MM.1S (cell line): ENCODE data around the gene DNAH8.
A peak's percentile ranks its signal among the peaks of the same experiment; 100 is the strongest.

Experiments
- DNase-seq: peaks from one replicate; pipeline ENCODE4 v3.0.0-alpha.2; 2015
- H2AFZ ChIP-seq: fragments of 300-600 bp; sonication (generic); 2 replicates; pipeline ENCODE4 v1.6.0; 2016; ENCODE audit warnings: antibody characterized with exemption, low read length
- H3F3A ChIP-seq: fragments of 300-600 bp; sonication (generic); 2 replicates; pipeline ENCODE4 v1.6.1; 2016; ENCODE audit warnings: mild to moderate bottlenecking, antibody characterized with exemption, low read length, moderate library complexity, mixed read lengths; ENCODE audit not compliant: insufficient read depth
- H3K27ac ChIP-seq: fragments of 300-600 bp; sonication (generic); 2 replicates; pipeline ENCODE4 v1.5.1; 2016; ENCODE audit warnings: mild to moderate bottlenecking, low read length
- H3K27me3 ChIP-seq: fragments of 300-600 bp; sonication (generic); replicated peaks from 2 replicates; pipeline ENCODE4 v1.6.0; 2016; ENCODE audit warnings: low read length; ENCODE audit not compliant: insufficient read depth
- H3K36me3 ChIP-seq: fragments of 300-600 bp; sonication (generic); replicated peaks from 2 replicates; pipeline ENCODE4 v1.6.1; 2016; ENCODE audit warnings: mild to moderate bottlenecking, low read length, mixed read lengths; ENCODE audit not compliant: insufficient read depth
- H3K4me1 ChIP-seq: fragments of 300-600 bp; sonication (generic); 2 replicates; pipeline ENCODE4 v1.6.1; 2016; ENCODE audit warnings: low read length, mixed read lengths
- H3K4me2 ChIP-seq: fragments of 300-600 bp; sonication (generic); 2 replicates; pipeline ENCODE4 v1.6.0; 2016; ENCODE audit warnings: low read depth, low read length
- H3K4me3 ChIP-seq: fragments of 300-600 bp; sonication (generic); 2 replicates; pipeline ENCODE4 v1.5.1; 2016; ENCODE audit warnings: low read length, mixed read lengths
- H3K79me2 ChIP-seq: fragments of 300-600 bp; sonication (generic); 2 replicates; pipeline ENCODE4 v1.6.1; 2016; ENCODE audit warnings: mixed run types, low read length, mixed read lengths
- H3K9ac ChIP-seq: fragments of 300-600 bp; sonication (generic); 2 replicates; pipeline ENCODE4 v1.6.1; 2016; ENCODE audit warnings: low read length, mixed read lengths
- H3K9me2 ChIP-seq: fragments of 300-600 bp; sonication (generic); replicated peaks from 2 replicates; pipeline ENCODE4 v1.6.1; 2016; ENCODE audit warnings: mild to moderate bottlenecking, low read length, mixed read lengths; ENCODE audit not compliant: insufficient read depth
- H3K9me3 ChIP-seq: fragments of 300-600 bp; sonication (generic); replicated peaks from 2 replicates; pipeline ENCODE4 v1.6.1; 2016; ENCODE audit warnings: mild to moderate bottlenecking, low read length, mixed read lengths; ENCODE audit not compliant: insufficient read depth
- H4K20me1 ChIP-seq: fragments of 300-600 bp; sonication (generic); 2 replicates; pipeline ENCODE4 v1.6.1; 2016; ENCODE audit warnings: mild to moderate bottlenecking, low read length, moderate library complexity, mixed read lengths; ENCODE audit not compliant: insufficient read depth
- CTCF ChIP-seq: fragments of 300-600 bp; sonication (generic); IDR thresholded peaks from 2 replicates; pipeline ENCODE4 v1.5.1; 2016; ENCODE audit warnings: antibody characterized with exemption, low read length, mixed read lengths
- EZH2 ChIP-seq: fragments of 300-600 bp; sonication (generic); optimal IDR thresholded peaks from 2 replicates; pipeline ENCODE3; 2017; ENCODE audit warnings: low read depth, mild to moderate bottlenecking, antibody characterized with exemption, low read length, mixed read lengths
- EZH2phosphoT487 ChIP-seq: fragments of 300-600 bp; sonication (generic); IDR thresholded peaks from 2 replicates; pipeline ENCODE4 v1.6.1; 2018; ENCODE audit warnings: antibody characterized with exemption, low read length

DNAH8 gene

GRCh38 chr6:38805692-38806091, 90.6 kb downstream of the DNAH8 start:
- Histone ChIP-seq H3K27ac (no peak overlapping the region), H3K27me3 (no peaks in the 10 kb centered on the region), H3K36me3 (no peaks in the 10 kb centered on the region), H4K20me1 (no peaks in the 10 kb centered on the region), H3K79me2 (no peaks in the 10 kb centered on the region), H3K4me2 (no peak overlapping the region), H3K4me3 (no peak overlapping the region), H3K9me2 (no peaks in the 10 kb centered on the region), H3K9me3 (no peaks in the 10 kb centered on the region), H3F3A (no peaks in the 10 kb centered on the region), H2AFZ (no peak overlapping the region), H3K9ac (no peak overlapping the region), H3K4me1 (no peaks in the 10 kb centered on the region)
- DNase-seq, result no peak
- no peak for TF ChIP-seq EZH2
- TF ChIP-seq EZH2phosphoT487, result no peak
- no peak for TF ChIP-seq CTCF

GRCh38 chr6:38806271-38806670, 91.2 kb downstream of the DNAH8 start:
- no peaks in the 10 kb centered on the region for H3K27me3 ChIP-seq
- no peak overlapping the region for H3K9ac ChIP-seq

GRCh38 chr6:38806833-38807232, 91.7 kb downstream of the DNAH8 start:
- no peaks in the 10 kb centered on the region for H3K9me2 ChIP-seq
- H3K27ac ChIP-seq, result no peak overlapping the region
- H3K4me2 ChIP-seq, result no peak overlapping the region
- H3F3A ChIP-seq, result no peaks in the 10 kb centered on the region
- H3K9me3 ChIP-seq, result no peaks in the 10 kb centered on the region
- H3K79me2 ChIP-seq, result no peaks in the 10 kb centered on the region
- H3K36me3 ChIP-seq, result no peaks in the 10 kb centered on the region
- no peak overlapping the region for H3K9ac ChIP-seq
- H3K27me3 ChIP-seq, result no peaks in the 10 kb centered on the region
- DNase-seq, result no peak
- TF ChIP-seq EZH2, result no peak
- TF ChIP-seq EZH2phosphoT487, result no peak
- TF ChIP-seq CTCF, result no peak
- H3K4me3 ChIP-seq, result no peak overlapping the region
- H4K20me1 ChIP-seq, result no peaks in the 10 kb centered on the region
- H3K4me1 ChIP-seq, result no peaks in the 10 kb centered on the region
- no peak overlapping the region for H2AFZ ChIP-seq

More at GRCh38 chr6:38806271-38806670, 91.2 kb downstream of the DNAH8 start:
- TF ChIP-seq EZH2phosphoT487 (no peak), EZH2 (no peak), CTCF (peak; percentile 15)
- no peaks in the 10 kb centered on the region for H3F3A ChIP-seq
- no peak overlapping the region for H3K27ac ChIP-seq
- H3K36me3 ChIP-seq, result no peaks in the 10 kb centered on the region
- peak; percentile 32 for DNase-seq
- H3K4me2 ChIP-seq, result no peak overlapping the region
- no peaks in the 10 kb centered on the region for H3K79me2 ChIP-seq
- no peak overlapping the region for H2AFZ ChIP-seq
- H3K9me2 ChIP-seq, result no peaks in the 10 kb centered on the region
- no peak overlapping the region for H3K4me3 ChIP-seq
- H3K9me3 ChIP-seq, result no peaks in the 10 kb centered on the region
- H4K20me1 ChIP-seq, result no peaks in the 10 kb centered on the region
- H3K4me1 ChIP-seq, result no peaks in the 10 kb centered on the region
